SIG-M5 (cell line): ENCODE results near the gene FOXP4.

Experiments
- DNase-seq: peaks from one replicate; lab custom pipeline; 2025; lab: John Stamatoyannopoulos, UW

The FOXP4 gene

DNA sequence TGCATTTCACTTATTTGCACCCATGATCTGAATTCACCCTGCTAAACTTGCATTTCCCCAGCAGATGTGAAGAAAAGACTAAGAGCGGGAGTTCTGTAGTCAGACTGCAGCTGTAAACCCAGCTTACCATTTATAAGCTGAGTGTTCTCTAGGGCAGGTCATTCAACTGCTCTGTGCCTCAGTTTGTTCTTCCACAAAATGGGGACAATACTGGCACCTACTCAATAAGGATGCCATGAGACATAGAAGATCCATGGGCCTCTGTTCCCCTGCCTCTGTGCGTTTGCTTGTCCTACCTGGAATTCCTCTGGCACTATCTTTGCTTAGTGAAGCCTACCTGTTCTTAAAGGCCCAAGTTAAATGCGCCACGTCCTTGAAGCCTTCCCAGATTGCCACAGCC lies 79.8 kb downstream of the FOXP4 start:
- DNase-seq, result no peak

GRCh38 chr6:41626917-41627316 lies 80.7 kb downstream of the FOXP4 start:
- DNase-seq, result no peak

- no peak for DNase-seq
These were observed 82.9 kb downstream of the FOXP4 start for GRCh38 chr6:41629128-41629527.

DNA sequence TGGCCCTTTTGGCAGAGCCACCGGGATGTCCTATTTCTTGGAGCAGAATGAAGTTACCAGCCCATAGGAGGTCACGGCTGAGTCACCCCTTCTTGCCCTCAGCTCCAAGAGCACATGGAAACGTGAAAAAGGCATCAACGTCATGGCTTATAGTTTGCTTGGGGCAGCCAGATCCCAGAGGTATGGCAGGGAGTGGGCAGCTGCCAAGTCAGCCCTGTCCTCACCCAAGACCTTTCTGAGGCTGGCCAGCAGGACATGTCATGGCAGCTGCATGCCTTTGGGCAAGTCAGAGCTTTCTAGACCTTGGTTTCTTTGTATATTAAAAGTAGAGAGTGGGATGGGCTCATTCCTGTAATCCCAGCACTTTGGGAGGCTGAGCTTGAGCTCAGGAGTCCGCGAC lies 83.9 kb downstream of the FOXP4 start:
- DNase-seq, result no peak

- no peak for DNase-seq
These were observed 84.8 kb downstream of the FOXP4 start for GRCh38 chr6:41630946-41631345.

GRCh38 chr6:41633056-41633634 lies 87.0 kb downstream of the FOXP4 start:
- no peak for DNase-seq

DNA sequence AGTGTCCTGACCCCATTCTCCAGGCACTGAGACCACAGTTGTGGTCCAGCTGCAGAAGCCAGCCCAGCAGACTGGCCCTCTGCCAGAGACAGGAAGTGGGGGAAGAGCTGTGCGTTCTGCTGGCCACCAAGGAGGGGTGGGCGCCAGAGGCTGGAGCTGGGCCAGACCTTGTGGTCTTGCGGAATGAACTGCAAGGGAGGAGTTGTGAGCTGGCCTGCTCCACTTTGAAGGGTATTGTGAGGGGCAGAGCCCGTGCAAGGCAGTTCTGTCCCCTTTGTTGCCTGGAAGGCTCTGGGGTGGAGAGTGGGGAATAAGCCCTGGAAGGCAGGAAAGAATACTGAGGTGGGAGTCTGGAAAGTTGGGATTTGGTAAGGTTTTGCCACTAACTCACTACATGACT lies 88.5 kb downstream of the FOXP4 start:
- no peak for DNase-seq

GRCh38 chr6:41635365-41635764 lies 89.2 kb downstream of the FOXP4 start:
- no peak for DNase-seq

DNA sequence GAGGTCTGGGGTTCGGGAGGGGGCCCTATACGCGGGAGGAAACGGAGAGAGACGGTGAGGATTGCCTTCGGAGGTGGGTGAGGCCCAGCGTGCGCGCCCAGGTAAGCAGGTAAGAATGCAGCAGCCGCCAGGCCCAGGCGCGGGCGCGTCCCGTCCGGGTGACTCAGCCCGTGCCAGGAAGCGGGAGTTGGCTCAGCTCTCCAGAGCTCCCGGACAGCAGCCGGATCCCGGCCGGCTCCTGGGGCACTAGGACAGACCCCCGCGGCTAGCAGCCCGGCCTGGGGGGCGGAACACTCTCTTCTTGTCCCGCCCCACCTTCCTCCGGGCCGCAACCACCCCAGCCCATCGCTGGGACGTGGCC lies 90.6 kb downstream of the FOXP4 start:
- DNase-seq, result no peak

DNA sequence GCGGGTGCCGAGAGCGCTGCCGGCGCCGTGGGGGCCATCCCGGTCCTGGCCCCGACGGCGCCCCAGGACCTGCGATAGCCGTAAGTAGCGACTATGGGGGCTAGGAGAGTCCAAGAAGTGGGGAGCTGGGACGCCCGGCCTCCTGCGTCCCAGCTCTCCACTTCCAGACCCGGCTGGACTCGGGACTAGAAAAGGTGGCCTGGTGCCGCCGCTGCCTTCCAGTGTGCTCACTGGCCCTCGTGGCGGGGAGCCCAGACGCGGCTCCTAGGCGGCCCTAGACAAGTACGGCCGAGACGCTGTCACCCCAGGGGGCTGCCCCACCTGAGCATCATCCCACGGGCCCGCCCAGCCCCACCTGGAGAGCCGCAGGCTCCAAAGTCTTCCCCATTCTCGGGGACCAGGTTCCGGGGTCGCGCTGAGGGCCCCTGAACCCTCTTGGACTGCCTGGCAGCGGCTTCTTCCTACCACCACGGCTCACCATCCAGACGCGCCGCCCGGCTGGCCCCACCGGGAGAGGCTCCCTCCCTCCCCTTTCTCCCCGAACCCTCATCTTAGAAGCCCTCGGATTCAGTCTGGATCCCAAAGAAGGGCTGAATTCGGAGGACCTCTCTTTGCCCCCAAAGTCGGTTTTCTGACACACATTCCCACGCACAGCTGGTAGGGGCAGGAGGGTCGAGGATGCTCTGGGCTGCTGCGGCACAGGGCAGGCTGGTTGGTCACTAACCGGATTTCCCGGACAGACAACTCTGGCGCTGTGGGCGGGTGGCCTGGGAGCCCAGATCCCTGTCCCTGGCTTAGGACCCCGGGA lies 91.2 kb downstream of the FOXP4 start:
- DNase-seq, result no peak

DNA sequence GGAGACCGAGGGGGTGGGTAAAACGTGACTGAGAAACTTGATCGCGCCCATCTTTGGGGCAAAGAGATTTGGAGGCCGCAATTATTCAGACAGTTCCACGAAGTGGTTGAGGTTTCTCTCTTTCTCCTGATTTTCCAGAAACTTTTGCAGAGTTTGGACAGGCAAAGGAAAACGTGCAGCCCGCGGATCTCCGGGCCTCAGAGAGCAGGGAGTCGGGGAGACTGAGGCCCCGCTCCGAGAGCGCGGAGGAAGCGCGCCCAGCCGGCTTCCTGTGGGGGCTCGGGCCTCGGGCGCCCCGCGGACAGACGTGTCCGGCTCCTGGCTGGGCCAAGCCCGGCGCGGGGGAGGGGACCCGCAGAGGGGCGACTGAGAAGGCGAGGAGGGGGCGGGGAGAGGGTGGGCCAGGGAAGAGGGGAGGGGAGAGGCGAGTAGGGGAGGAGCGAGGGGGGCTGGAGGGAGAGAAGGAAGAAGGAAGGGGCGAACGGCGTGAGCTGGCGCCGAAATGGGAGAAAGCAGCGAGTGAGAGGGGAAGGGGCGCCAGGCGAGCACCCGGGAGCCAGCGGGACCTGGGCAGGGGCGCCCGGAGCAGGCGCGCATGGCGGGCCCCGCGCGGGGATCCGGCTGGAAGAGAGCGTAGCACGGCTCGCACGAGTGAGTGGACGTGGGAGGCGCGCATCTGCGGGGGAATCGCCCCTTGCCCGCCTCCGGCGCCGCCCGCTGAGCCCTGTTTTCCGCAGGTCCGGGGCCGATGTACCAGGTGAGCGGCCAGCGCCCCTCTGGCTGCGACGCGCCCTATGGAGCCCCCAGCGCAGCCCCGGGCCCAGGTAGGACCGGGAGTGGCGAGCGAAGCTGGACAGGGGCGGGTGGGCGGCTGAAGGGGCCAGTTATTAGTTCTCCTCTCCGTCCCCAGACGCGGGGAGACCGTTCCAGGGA lies 92.1 kb downstream of the FOXP4 start, which contains the start of gene MDFI:
Gene MDFI (plus strand): TSS at position 467 of the 933 bp plus-strand sequence. CDS start 282 bp downstream, at position 749.
- no peak for DNase-seq

DNA sequence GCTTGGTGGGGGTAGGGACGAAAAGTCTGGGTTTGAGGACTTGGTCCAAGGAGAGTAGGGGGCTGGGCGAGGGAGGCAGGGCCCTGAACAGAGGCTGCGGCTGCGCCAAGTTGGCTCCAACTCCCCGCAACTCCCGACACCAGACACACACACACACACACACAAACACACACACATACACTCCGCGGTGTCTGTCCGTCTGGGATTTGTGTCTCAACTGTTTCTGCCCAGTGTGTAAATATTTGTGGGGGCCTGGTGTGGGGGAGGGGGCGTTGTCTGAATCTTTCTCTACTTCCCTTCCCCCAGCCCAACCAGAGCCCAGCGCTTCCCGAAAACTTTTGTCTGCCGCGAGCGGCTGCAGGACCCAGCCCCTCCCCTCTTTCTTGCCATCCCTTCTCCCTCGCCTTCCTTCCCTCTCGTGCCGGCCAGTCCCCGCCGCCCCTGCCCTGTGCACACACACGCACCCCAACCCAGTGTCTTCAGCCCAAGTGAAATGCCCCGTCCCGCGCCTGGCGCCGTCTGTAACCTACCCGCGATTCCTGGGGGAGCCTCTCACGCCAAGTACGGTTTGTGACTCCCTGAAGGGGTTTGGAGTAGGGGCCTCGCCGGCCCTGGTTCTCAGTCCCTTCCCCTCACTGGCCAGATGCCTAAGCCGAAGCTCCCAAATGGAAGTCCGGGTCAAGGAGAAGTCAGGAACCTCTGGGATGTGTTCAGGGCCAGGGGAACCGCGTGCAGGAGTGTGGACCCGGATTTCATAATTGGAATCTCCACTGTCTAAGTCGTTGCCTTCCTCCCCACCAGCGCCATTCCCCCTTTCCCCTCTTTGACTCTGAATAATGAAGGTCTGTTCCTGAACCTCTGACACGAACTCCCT lies 93.0 kb downstream of the FOXP4 start:
- no peak for DNase-seq

GRCh38 chr6:41639809-41640371 lies 93.7 kb downstream of the FOXP4 start:
- no peak for DNase-seq

- DNase-seq, result no peak
These were observed 94.2 kb downstream of the FOXP4 start for GRCh38 chr6:41640426-41640825.

- no peak for DNase-seq
These were observed 95.3 kb downstream of the FOXP4 start for GRCh38 chr6:41641352-41641925.

GRCh38 chr6:41642090-41642959 lies 96.1 kb downstream of the FOXP4 start:
- DNase-seq, result no peak

- no peak for DNase-seq
These were observed 97.0 kb downstream of the FOXP4 start for GRCh38 chr6:41642960-41643898.

- no peak for DNase-seq
These were observed 97.7 kb downstream of the FOXP4 start for GRCh38 chr6:41643899-41644269.
